NCI-H1105 treated with DMSO at 0.1 percent for 48 hours (cell line): ENCODE data around the gene POU2F3.

ENCODE experiments used
- DNase-seq: peaks from one replicate; lab custom pipeline; 2025; lab: John Stamatoyannopoulos, UW

POU2F3 gene

GRCh38 chr11:120210626-120211521 lies 29.1 kb upstream of the POU2F3 start, which contains the start of gene OAF:
OAF (plus strand) TSS chr11:120211032; CDS start chr11:120211280, 248 bp downstream.
- DNase-seq, result peak; percentile 70

GRCh38 chr11:120211522-120212258 lies 28.2 kb upstream of the POU2F3 start:
- DNase-seq, result no peak

- DNase-seq, result no peak
Measured at GRCh38 chr11:120212259-120212878, 27.6 kb upstream of the POU2F3 start.

- DNase-seq, result no peak
Measured at GRCh38 chr11:120212926-120213325, 27.0 kb upstream of the POU2F3 start.

DNA sequence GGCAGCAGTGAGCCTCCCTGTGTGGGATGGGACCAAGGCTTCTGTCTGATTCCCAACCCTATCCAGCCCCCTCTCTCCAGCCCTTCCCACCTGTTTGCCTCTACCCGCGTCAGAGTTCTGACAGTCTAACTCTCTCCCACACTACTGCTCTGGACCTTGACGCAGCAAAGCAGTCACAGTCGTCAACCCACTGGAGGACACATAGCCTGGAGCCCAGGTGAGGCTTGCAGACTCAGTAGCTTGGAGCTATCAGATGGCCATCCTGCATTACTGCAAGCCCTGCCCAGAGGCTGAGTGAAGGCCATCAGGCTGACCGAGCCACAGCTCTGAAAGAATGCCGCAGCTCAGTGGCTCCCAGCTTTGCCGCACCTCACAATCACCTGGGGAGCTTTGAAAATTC lies 25.4 kb upstream of the POU2F3 start:
- no peak for DNase-seq

- DNase-seq, result no peak
Measured at GRCh38 chr11:120215634-120216033, 24.3 kb upstream of the POU2F3 start.

DNA sequence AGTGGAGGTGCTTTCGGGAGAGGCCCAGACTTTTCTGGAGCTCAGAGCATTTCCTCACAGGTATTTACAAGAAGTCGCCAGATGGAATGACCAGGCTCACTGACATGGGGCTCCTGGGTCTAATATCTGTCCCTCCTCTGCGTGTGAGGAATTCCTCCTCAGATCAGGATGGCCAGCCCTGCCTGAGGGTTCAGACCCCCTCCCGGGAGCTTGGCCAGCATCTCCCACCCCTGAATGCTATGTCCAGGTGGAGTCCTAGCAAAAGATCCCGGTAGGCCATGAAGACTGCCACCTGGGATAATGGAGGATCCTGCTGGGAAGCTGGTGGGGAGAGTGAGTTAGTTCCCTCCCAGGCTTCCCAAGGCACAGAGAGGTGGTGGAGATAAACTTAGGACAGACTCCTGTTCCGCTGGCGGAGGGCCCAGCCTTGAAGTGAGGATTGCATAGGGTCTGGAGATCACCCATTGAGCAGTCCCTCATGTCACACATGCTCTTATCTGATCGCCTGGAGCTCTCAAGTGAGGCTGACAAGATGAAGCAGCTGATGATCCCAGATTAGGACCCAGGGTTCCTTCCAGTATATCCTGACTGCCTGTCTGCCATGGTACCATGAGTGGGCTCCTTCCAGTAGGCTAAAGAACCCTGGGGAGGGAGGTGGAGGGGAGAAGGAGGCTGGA lies 23.4 kb upstream of the POU2F3 start:
- DNase-seq, result no peak

DNA sequence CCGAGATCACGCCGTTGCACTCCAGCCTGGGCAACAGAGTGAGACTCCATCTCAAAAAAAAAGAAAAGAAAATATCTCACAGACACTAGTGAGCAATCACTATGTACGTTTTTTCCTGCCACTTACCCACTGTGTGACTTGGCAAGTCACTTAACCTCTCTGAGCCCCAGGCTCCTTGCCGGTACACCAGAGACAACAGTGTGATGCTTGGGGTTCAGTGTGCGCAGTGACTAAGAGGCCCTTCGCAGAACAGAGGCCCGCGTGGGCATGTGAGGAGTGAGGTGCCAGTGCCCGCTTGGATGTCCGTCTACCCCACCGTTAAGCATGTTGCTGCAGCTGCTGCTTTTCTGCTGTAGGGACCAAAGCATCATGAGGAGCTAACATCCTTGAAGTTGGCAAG lies 22.4 kb upstream of the POU2F3 start:
- no peak for DNase-seq

DNA sequence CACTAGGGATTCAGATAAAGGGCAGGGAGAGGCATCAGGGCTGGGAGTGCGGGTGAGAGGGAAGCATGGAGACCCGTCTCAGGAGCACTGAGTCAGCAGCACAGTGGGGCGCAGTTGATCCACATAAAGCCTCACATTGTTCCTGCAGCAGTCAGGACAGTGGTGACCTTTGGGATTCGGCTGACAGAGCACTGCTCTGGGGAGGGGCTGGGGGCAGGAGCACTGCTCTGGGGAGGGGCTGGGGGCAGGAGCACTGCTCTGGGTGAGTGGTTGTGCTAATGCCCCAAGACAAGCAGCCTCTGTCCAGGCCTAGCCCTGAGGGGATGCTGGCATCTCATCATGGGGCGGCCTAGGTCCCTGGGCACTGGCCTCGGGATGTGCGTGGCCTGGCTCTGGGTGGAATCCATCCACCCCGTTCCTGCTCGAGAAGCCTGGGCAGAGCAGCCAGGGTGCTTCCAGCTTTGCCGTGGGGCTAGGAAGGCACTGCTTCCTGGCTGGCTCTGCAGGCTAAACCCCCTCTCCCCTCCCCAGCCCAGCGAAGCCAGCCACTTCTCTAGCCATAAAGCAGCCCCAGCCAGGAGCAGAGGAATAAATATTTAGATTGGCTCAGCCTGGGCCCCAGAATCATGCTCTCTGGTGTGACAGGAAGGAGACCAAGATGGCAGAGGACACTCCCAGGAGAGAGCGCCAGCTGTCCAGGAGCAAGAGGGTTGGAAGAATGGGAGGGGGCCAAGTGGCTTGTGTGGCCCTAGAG lies 21.8 kb upstream of the POU2F3 start:
- DNase-seq, result no peak

DNA sequence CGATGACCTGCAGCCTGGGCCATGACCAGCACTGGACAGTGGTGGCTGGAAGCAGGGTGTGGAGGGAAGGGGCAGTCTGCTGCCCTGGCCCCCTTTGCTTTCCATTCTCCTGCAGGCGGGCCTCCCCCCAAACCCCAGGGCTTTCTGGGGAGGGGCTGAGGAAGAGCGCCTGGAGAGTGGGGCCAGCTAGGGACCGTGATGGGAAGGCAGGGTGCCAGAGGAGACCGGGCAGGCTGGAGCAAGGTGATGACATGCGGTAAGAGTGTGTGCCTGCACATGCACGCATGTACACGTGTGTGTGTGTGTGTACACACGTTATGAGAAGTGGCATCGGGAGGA lies 21.3 kb upstream of the POU2F3 start:
- DNase-seq, result no peak

DNA sequence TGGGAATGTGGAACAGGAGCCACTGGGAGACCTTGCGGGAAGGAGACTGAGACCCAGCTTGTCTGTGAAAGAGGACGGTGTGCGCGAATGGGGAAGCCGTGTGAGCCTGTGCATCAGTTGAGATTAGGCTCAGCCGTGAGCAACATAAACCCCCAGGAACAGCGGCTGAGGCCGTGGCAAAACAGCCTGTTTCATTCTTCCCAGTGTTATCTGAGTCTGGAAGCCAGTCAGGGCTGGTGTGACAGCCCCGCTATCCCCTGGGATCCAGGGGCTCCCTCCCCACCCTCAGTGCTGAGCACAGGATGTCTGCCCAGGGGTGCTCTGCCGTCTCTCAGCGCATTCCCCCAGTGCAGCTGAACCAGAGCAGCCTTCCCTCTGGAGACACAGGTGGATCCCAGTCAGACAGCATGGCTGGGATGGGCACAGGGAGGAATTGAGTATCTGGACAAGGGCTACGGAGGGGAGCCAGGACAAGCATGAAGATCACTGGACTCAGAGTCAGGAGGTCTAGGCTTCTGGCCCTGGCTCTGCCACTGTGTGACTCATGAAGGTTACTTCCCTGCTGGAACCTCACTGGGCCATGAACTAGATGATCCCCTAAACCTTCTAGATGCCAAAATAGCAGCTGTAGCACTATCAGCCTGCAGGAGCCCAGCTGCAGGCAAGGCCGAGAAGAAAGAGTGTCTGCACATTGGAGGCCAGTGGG lies 20.6 kb upstream of the POU2F3 start:
- no peak for DNase-seq

GRCh38 chr11:120219938-120220746 lies 19.8 kb upstream of the POU2F3 start:
- DNase-seq, result no peak

- no peak for DNase-seq
Measured at GRCh38 chr11:120220747-120221037, 19.2 kb upstream of the POU2F3 start.

- DNase-seq, result no peak
Measured at GRCh38 chr11:120221115-120221752, 18.7 kb upstream of the POU2F3 start.

GRCh38 chr11:120222916-120223315 lies 17.0 kb upstream of the POU2F3 start:
- DNase-seq, result no peak

- DNase-seq, result no peak
Measured at GRCh38 chr11:120223793-120224192, 16.1 kb upstream of the POU2F3 start.

DNA sequence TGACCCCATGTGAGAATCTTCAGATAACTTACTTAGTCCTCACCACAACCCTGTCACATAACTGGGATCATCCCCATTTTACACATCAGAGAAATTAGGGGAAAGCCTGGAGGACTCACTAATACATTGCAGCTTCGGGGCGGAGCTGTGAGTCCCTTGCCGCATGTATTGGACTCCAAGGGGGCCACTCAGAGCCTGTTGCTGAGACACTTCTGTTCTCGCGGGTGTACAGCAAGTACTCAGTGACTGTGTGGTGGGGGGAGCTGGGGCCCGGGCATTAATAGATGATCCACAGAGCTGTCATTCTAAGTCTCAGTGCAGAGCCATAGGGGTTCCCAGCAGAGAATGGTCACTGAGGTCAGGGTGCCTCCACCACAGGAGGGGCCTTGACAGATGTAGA lies 15.6 kb upstream of the POU2F3 start:
- no peak for DNase-seq

GRCh38 chr11:120224972-120225909 lies 14.7 kb upstream of the POU2F3 start:
- no peak for DNase-seq

- DNase-seq, result no peak
Measured at GRCh38 chr11:120226242-120226641, 13.7 kb upstream of the POU2F3 start.
